HL-60 (cell line): Measurements from ENCODE around the gene TRIP6.

ENCODE experiments used
- DNase-seq, 2 experiments: peaks; one replicate each; pipeline ENCODE4 v3.0.0-alpha.2; 2010 to 2020; ENCODE audit warnings: low read depth in 1 of 2, low spot score in 1 of 2
- H3K27ac ChIP-seq: fragments of 250-450 bp; sonication (Bioruptor Pico); replicated peaks from 2 replicates; pipeline ENCODE4 v1.5.1; 2020; ENCODE audit warnings: mild to moderate bottlenecking, moderate library complexity
- H3K27me3 ChIP-seq: fragments of 250-450 bp; sonication (Bioruptor Pico); 2 replicates; pipeline ENCODE4 v1.5.1; 2021; ENCODE audit warnings: mild to moderate bottlenecking, moderate library complexity; ENCODE audit not compliant: insufficient read depth, poor library complexity, severe bottlenecking
- H3K4me3 ChIP-seq: replicated peaks from 2 replicates; pipeline ENCODE4 v1.5.1; 2011; ENCODE audit warnings: mild to moderate bottlenecking, control low read depth, low read length; ENCODE audit not compliant: insufficient read depth
- CTCF ChIP-seq: IDR thresholded peaks from one replicate; pipeline ENCODE4 v1.5.1; 2011; ENCODE audit warnings: low read length, control low read depth, inconsistent platforms; ENCODE audit not compliant: insufficient read depth
- GABPA ChIP-seq: IDR thresholded peaks from 2 replicates; pipeline ENCODE4 v1.6.1; 2012; ENCODE audit warnings: low read depth
- POLR2AphosphoS5 ChIP-seq: IDR thresholded peaks from 2 replicates; pipeline ENCODE4 v1.6.1; 2012; ENCODE audit warnings: low read depth
- REST ChIP-seq: IDR thresholded peaks from 2 replicates; pipeline ENCODE4 v1.6.1; 2012; ENCODE audit warnings: low read depth; ENCODE audit not compliant: insufficient replicate concordance
- SPI1 ChIP-seq: IDR thresholded peaks from 2 replicates; pipeline ENCODE4 v1.6.1; 2012; ENCODE audit warnings: low read depth, mild to moderate bottlenecking, borderline replicate concordance

Gene TRIP6

GRCh38 chr7:100856871-100857282, 10.3 kb upstream of the TRIP6 start:
- Histone ChIP-seq H3K27ac (no peak overlapping the region), H3K4me3 (no peak overlapping the region), H3K27me3 (no peaks in the 10 kb centered on the region)
- no peak for DNase-seq
- TF ChIP-seq SPI1: no peak
- no peak for TF ChIP-seq GABPA
- no peak for TF ChIP-seq CTCF
- TF ChIP-seq POLR2AphosphoS5: no peak
- TF ChIP-seq REST: no peak

GRCh38 chr7:100859856-100860255, 7.3 kb upstream of the TRIP6 start:
- TF ChIP-seq SPI1 (no peak), POLR2AphosphoS5 (no peak), GABPA (no peak), CTCF (no peak), REST (no peak)
- Histone ChIP-seq H3K27ac (no peak overlapping the region), H3K4me3 (no peak overlapping the region), H3K27me3 (no peaks in the 10 kb centered on the region)
- DNase-seq: no peak

- Histone ChIP-seq H3K27ac (no peak overlapping the region), H3K27me3 (no peaks in the 10 kb centered on the region), H3K4me3 (no peak overlapping the region)
- TF ChIP-seq CTCF: no peak
- no peak for TF ChIP-seq SPI1
- TF ChIP-seq REST: no peak
- no peak for TF ChIP-seq GABPA
- TF ChIP-seq POLR2AphosphoS5: no peak
- no peak for DNase-seq
Observed at GRCh38 chr7:100860702-100861615, 6.2 kb upstream of the TRIP6 start.
